Panc1 (cell line): Measurements from ENCODE around the gene HID1. TPM values are rescaled to one million over a fixed set of nuclear protein-coding genes. Genes with fewer than 3 reads are reported as not detected.

Experiments used
- ATAC-seq: fragments of 200-7000 bp; cut with Tn5 transposase; 2 replicates; pipeline ENCODE4 v1.9.1; 2020; ENCODE audit warnings: mild to moderate bottlenecking, moderate library complexity
- BruUV-seq: library from RNA; stranded (reverse); fragments of 400-500 nt; replicated peaks from 2 replicates; lab custom pipeline; 2021; lab: Mats Ljungman, UMichigan
- CTCF ChIA-PET: fragments of 300-600 bp; sonication (Branson Sonifier 250); formaldehyde crosslinking; loops from one replicate; lab custom pipeline; 2022; ENCODE audit warnings: antibody characterized with exemption; lab: Charles Lee
- POLR2A ChIA-PET: fragments of 300-600 bp; sonication (Branson Sonifier 250); formaldehyde crosslinking; loops from one replicate; lab custom pipeline; 2022; ENCODE audit warnings: antibody characterized with exemption; lab: Charles Lee
- DNase-seq: peaks from one replicate; pipeline ENCODE4 v3.0.0-alpha.2; 2010; ENCODE audit warnings: low read depth, low spot score
- H3K27ac ChIP-seq: 2 replicates; pipeline ENCODE4 v1.5.1; 2011; ENCODE audit warnings: mild to moderate bottlenecking, low read length, inconsistent platforms
- H3K27me3 ChIP-seq: fragments of 200-500 bp; sonication (Bioruptor generic); 2 replicates; pipeline ENCODE4 v1.6.0; 2014; ENCODE audit warnings: low read length, inconsistent platforms; ENCODE audit not compliant: control insufficient read depth, insufficient read depth
- H3K36me3 ChIP-seq: fragments of 200-500 bp; sonication (Bioruptor generic); 2 replicates; pipeline ENCODE4 v1.5.1; 2014; ENCODE audit warnings: inconsistent platforms, mild to moderate bottlenecking, low read length, moderate library complexity; ENCODE audit not compliant: control insufficient read depth, insufficient read depth
- H3K4me1 ChIP-seq: 2 replicates; pipeline ENCODE4 v1.5.1; 2011; ENCODE audit warnings: inconsistent platforms, mild to moderate bottlenecking, low read length, moderate library complexity; ENCODE audit not compliant: control insufficient read depth, insufficient read depth
- H3K4me3 ChIP-seq, 2 experiments: 2 replicates each; pipeline ENCODE4 v1.5.1; 2011 to 2012; ENCODE audit warnings: low read depth in 2 of 2, low read length in 2 of 2, mild to moderate bottlenecking in 2 of 2, inconsistent platforms in 1 of 2, moderate library complexity in 1 of 2
- H3K9me3 ChIP-seq: fragments of 200-500 bp; sonication (Bioruptor generic); 2 replicates; pipeline ENCODE4 v1.5.1; 2014; ENCODE audit warnings: low read depth, mild to moderate bottlenecking, inconsistent platforms, low read length, moderate library complexity; ENCODE audit not compliant: control insufficient read depth, insufficient read depth
- CTCF ChIP-seq: fragments of 450-650 bp; IDR thresholded peaks from 2 replicates; pipeline ENCODE4 v1.5.1; 2017; ENCODE audit warnings: mild to moderate bottlenecking
- POLR2AphosphoS5 ChIP-seq: IDR thresholded peaks from 2 replicates; pipeline ENCODE4 v1.6.1; 2012; ENCODE audit warnings: mild to moderate bottlenecking, low read depth, low read length, moderate library complexity
- REST ChIP-seq, 2 experiments: IDR thresholded peaks; 2 replicates each; pipeline ENCODE4 v1.6.1; 2011 to 2012; ENCODE audit warnings: low read depth in 2 of 2, control low read depth in 1 of 2, low read length in 1 of 2, mild to moderate bottlenecking in 1 of 2, moderate library complexity in 1 of 2; ENCODE audit not compliant: insufficient read depth in 1 of 2
- SIN3A ChIP-seq: IDR thresholded peaks from 2 replicates; pipeline ENCODE4 v1.6.1; 2012; ENCODE audit warnings: low read depth, mild to moderate bottlenecking, low read length, moderate library complexity, borderline replicate concordance; ENCODE audit not compliant: insufficient read depth
- TCF7L2 ChIP-seq: IDR thresholded peaks from 2 replicates; pipeline ENCODE4 v1.6.1; 2011; ENCODE audit warnings: mild to moderate bottlenecking, low read depth, low read length, inconsistent platforms
- in situ Hi-C: cut with HindIII; loops from 2 replicates; pipeline ENCODE4 v1.10.0; 2016; ENCODE audit warnings: low sequenced_read_pairs, low pct_unique_long_range_greater_than_20kb
- intact Hi-C: fragments of 100-400 bp; cut with micrococcal nuclease; formaldehyde crosslinking; loops from one replicate; pipeline ENCODE4 v1.10.0; 2022; ENCODE audit not compliant: unreplicated experiment
- total RNA-seq: library from RNA; stranded (reverse); gene quantifications from one replicate; pipeline ENCODE4 v1.2.1, GENCODE V29; 2021; ENCODE audit not compliant: unreplicated experiment

Gene HID1
- total RNA-seq, 1 experiment from 2014 or later = 10.9 TPM

GRCh38 chr17:74939534-74939933 lies 33.0 kb downstream of the HID1 start:
- DNase-seq (no peak), ATAC-seq (no peak)
- Histone ChIP-seq H3K27ac (no peak overlapping the region), H3K4me3 (no peak overlapping the region), H3K27me3 (peaks cover 13% of the 10 kb centered on the region), H3K36me3 (no peaks in the 10 kb centered on the region), H3K9me3 (no peaks in the 10 kb centered on the region), H3K4me1 (no peaks in the 10 kb centered on the region)
- in situ Hi-C loops (no loop called here), intact Hi-C loops (no loop called here)
- no peak for TF ChIP-seq POLR2AphosphoS5
- TF ChIP-seq REST (IDR thresholded peaks at IDR 0.05; ENCODE audit: insufficient read depth in 1 of 2, low read depth in 2 of 2, low read length in 1 of 2) = no peak
- no peak for TF ChIP-seq TCF7L2
- TF ChIP-seq SIN3A = no peak
- no peak for TF ChIP-seq CTCF
- BruUV-seq = no TSS peak
- ChIA-PET POLR2A (no interaction called here), CTCF (no interaction called here)

GRCh38 chr17:74938194-74938950 lies 34.2 kb downstream of the HID1 start:
- H3K27ac ChIP-seq = no peak overlapping the region
- H3K4me1 ChIP-seq = no peaks in the 10 kb centered on the region
- no peak overlapping the region for H3K4me3 ChIP-seq
- intact Hi-C loops (no loop called here), in situ Hi-C loops (no loop called here)
- TF ChIP-seq SIN3A (no peak), CTCF (no peak), TCF7L2 (no peak), POLR2AphosphoS5 (no peak), REST (IDR thresholded peaks at IDR 0.05; ENCODE audit: insufficient read depth in 1 of 2, low read depth in 2 of 2, low read length in 1 of 2) (no peak)
- H3K36me3 ChIP-seq = no peaks in the 10 kb centered on the region
- H3K27me3 ChIP-seq = peaks cover 13% of the 10 kb centered on the region
- ChIA-PET POLR2A (no interaction called here), CTCF (interaction anchor here (0.7 kb wide), 2 partner anchors 22 to 283 kb away, joined by 3 to 4 read pairs; no protein-coding TSS in a partner anchor)
- BruUV-seq = no TSS peak
- ATAC-seq (no peak), DNase-seq (no peak)
- no peaks in the 10 kb centered on the region for H3K9me3 ChIP-seq
